ENCODE results near the gene TUBGCP5. TPM values are rescaled to one million over a fixed set of nuclear protein-coding genes. Genes with fewer than 3 reads are reported as not detected.
A peak's percentile ranks its signal among the peaks of the same experiment; 100 is the strongest.

The TUBGCP5 gene
- total RNA-seq, 3 donors from 2014 or later (not counting 1 experiment from before 2014, with no cell fraction given) = 14.7 to 20.4 (median 17.5) TPM

DNA sequence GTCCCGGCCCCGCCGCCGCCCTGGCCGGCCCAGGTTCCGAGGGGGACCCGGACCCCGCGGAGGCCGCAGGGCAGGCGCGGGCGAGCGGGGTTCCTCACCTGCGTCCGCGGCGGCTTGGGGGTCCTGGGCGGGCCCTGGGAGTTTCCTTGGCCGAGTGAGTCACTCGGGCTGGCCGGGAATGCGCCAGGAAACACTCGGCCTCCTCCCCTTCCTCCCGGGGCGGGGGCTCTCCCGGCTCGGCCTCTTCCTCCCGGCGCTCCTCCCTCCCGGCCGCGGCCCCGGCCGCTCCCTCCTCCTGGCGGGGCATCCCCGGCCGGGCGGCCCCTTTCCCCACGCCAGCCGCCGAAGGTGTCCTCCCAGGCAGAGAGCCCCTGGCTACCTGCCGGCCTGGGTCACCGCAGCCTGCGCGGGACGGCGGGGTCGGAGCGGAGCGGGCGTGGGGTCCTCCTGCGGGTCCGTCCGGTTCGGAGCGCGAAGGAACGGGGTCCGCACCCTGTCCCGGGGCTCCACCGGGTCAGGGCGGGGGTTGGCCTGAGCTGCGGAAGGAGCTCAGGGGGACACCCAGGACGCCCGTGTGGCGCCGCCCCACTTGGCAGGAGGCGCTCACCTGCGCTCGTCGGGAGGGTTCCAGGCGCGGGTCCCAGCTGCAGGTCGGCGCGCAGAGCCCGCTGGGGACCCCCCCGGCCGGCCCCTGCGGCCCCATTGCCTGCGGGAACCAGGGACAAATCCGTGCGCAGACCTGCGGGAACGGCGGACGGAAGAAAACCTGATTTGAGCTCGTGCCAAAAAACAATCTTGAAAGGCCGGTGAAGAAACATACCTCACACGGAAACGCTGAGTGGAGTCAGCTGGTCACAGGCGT lies 58.9 kb downstream of the TUBGCP5 start, which contains the start of gene CYFIP1:
Gene CYFIP1 (minus strand): TSS at position 180 of the 862 bp plus-strand sequence. CDS start 33,083 bp downstream, outside the sequence.
- intact Hi-C loops (cut with micrococcal nuclease) = no loop called here
- Histone ChIP-seq H3K27me3 (ENCODE audit: control insufficient read depth, insufficient read depth, low read length) (peaks cover 10% of the 10 kb centered on the region), H3K27ac (ENCODE audit: low read length) (no peak within 1 kb of the TSS), H3K4me1 (ENCODE audit: control insufficient read depth, insufficient read depth, low read length) (peaks cover 17% of the 10 kb centered on the region), H3K9me3 (ENCODE audit: control insufficient read depth, insufficient read depth, low read length) (no peaks in the 10 kb centered on the region), H3K36me3 (ENCODE audit: control insufficient read depth, insufficient read depth, low read length) (no peaks in the 10 kb centered on the region), H3K4me3 (ENCODE audit: low read length) (peak within 1 kb of the TSS; percentile 47)
- Mint-ChIP-seq H3K4me3 (peak within 1 kb of the TSS; percentile 94), H3K36me3 (no peaks in the 10 kb centered on the region), H3K9me3 (no peaks in the 10 kb centered on the region), H3K4me1 (peaks cover 15% of the 10 kb centered on the region in 2 donors), H3K27me3 (ENCODE audit: low read depth in 2 of 2) (peaks cover 16% of the 10 kb centered on the region in 2 donors), H3K27ac (peak within 1 kb of the TSS in 1 of 2 donors; percentile 77)
- TF ChIP-seq, protein P1, sequence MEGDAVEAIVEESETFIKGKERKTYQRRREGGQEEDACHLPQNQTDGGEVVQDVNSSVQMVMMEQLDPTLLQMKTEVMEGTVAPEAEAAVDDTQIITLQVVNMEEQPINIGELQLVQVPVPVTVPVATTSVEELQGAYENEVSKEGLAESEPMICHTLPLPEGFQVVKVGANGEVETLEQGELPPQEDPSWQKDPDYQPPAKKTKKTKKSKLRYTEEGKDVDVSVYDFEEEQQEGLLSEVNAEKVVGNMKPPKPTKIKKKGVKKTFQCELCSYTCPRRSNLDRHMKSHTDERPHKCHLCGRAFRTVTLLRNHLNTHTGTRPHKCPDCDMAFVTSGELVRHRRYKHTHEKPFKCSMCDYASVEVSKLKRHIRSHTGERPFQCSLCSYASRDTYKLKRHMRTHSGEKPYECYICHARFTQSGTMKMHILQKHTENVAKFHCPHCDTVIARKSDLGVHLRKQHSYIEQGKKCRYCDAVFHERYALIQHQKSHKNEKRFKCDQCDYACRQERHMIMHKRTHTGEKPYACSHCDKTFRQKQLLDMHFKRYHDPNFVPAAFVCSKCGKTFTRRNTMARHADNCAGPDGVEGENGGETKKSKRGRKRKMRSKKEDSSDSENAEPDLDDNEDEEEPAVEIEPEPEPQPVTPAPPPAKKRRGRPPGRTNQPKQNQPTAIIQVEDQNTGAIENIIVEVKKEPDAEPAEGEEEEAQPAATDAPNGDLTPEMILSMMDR (IDR thresholded peaks at IDR 0.05) = no peak
- ATAC-seq = peak; percentile 35 to 49 (median 43)
- peak in 1 of 2 donors; percentile 20 for DNase-seq
- WGBS (ENCODE audit: insufficient coverage) = 1% methylated on average over 93 of the region's 93 CpGs

DNA sequence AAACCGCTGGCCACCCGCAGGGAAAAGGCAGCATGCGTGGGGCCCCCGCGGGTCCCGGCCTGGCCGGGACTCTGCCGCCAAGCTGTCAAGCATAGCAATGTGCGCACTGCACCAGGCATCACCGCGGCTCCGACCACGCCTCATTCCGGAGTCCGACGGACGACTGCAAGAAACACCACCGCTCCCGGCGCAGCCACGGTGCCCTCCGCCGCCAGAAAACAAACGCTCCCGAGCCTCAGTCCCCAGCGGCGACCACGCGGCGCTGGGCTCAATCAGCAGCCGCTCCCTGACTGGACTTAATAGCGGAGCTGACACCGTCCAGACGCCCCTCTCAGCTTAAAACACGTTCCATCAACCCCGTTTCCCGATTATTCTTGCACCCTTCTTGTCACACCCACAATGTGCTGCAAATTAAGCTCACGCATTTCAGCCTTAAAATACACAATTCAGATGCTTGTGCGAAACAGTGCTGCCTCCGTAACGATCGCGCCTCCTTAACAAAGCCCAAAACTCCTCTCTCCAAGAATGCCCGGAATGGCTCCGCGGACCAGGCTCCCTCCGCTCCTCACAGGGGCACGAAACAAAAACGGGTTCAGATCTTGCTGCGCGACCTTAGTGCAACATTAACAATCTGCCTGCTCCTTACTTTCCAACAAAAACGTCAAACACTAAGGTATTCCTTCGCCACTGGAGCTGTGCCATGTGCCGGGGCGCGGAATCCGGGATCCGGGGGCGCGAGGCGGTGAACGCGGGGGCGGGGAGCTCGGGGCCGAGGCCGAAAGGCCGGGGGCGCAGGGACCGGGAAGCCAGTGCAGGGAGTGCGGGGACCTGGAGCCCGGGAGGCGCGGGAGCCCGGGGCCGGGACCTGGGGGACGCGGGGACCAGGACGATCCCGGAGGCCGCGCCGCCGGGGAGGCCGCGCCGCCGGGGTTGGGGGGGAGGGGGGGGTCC lies 59.9 kb downstream of the TUBGCP5 start:
- ATAC-seq = peak; percentile 33 to 72 (median 52)
- peaks cover 17% of the 10 kb centered on the region for H3K4me1 ChIP-seq (ENCODE audit: control insufficient read depth, insufficient read depth, low read length)
- peak overlapping the region; percentile 47 for H3K4me3 ChIP-seq (ENCODE audit: low read length)
- H3K9me3 ChIP-seq (ENCODE audit: control insufficient read depth, insufficient read depth, low read length) = no peaks in the 10 kb centered on the region
- Mint-ChIP-seq H3K27me3 (ENCODE audit: low read depth in 2 of 2) (peaks cover 16% of the 10 kb centered on the region in 2 donors), H3K36me3 (no peaks in the 10 kb centered on the region), H3K4me1 (peaks cover 15% of the 10 kb centered on the region in 2 donors), H3K4me3 (peak overlapping the region; percentile 94), H3K9me3 (no peaks in the 10 kb centered on the region), H3K27ac (peak overlapping the region in 1 of 2 donors; percentile 77)
- H3K27ac ChIP-seq (ENCODE audit: low read length) = no peak overlapping the region
- TF ChIP-seq, protein P1 (IDR thresholded peaks at IDR 0.05) = no peak
- WGBS (ENCODE audit: insufficient coverage) = under 1% methylated on average over 88 of the region's 88 CpGs
- peak in 1 of 2 donors; percentile 16 for DNase-seq
- no peaks in the 10 kb centered on the region for H3K36me3 ChIP-seq (ENCODE audit: control insufficient read depth, insufficient read depth, low read length)
- intact Hi-C loops (cut with micrococcal nuclease) = no loop called here
- peaks cover 10% of the 10 kb centered on the region for H3K27me3 ChIP-seq (ENCODE audit: control insufficient read depth, insufficient read depth, low read length)

DNA sequence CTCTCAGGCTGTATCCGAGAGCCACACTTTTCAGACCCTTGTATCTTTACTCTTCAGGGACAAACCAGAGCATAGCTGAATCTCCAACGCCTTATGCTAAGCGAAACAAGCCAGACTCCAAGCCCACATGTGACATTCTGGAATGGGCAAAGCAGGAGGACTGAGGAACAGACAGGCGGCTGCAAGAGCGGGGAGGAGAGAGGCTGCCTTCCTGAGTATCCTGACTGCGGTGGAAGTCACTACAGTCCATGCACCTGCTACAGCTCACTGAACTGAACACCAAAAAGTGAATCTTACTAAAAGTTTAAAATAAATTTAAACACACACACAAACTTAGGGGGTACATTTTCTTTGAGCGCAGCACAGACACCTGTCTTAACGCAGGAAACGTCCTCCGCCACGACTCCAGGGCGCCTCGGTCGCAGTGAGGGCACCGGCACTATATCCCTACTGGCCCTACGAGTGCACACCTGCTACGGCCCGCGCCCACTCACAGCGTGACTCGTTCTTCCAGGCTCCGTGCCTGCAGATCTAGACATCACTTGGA lies 60.6 kb downstream of the TUBGCP5 start:
- H3K36me3 Mint-ChIP-seq = no peaks in the 10 kb centered on the region
- H3K4me3 Mint-ChIP-seq = peak overlapping the region; percentile 94
- no peaks in the 10 kb centered on the region for H3K36me3 ChIP-seq (ENCODE audit: control insufficient read depth, insufficient read depth, low read length)
- DNase-seq = no peak
- H3K9me3 Mint-ChIP-seq = no peaks in the 10 kb centered on the region
- H3K27ac ChIP-seq (ENCODE audit: low read length) = no peak overlapping the region
- WGBS (ENCODE audit: insufficient coverage) = 20% methylated on average over 22 of the region's 22 CpGs
- peaks cover 20% of the 10 kb centered on the region for H3K4me1 ChIP-seq (ENCODE audit: control insufficient read depth, insufficient read depth, low read length)
- H3K9me3 ChIP-seq (ENCODE audit: control insufficient read depth, insufficient read depth, low read length) = no peaks in the 10 kb centered on the region
- peaks cover 15% of the 10 kb centered on the region in 2 donors for H3K4me1 Mint-ChIP-seq
- peak; percentile 19 to 44 (median 24) for ATAC-seq
- H3K4me3 ChIP-seq (ENCODE audit: low read length) = peak overlapping the region; percentile 47
- peaks cover 10% of the 10 kb centered on the region for H3K27me3 ChIP-seq (ENCODE audit: control insufficient read depth, insufficient read depth, low read length)
- H3K27me3 Mint-ChIP-seq (ENCODE audit: low read depth in 2 of 2) = peaks cover 16% of the 10 kb centered on the region in 2 donors
- TF ChIP-seq, protein P1 (IDR thresholded peaks at IDR 0.05) = no peak
- intact Hi-C loops (cut with micrococcal nuclease) = no loop called here
- no peak overlapping the region for H3K27ac Mint-ChIP-seq

Data from natural killer cell (primary cell).